Upper lobe of left lung (tissue), 4 donors: ENCODE results near the gene ARVCF.
A peak's percentile ranks its signal among the peaks of the same experiment; 100 is the strongest.

Source experiments
- POLR2A ChIP-seq, 4 donors: fragments of 450-650 bp; IDR thresholded peaks; one replicate each; pipeline ENCODE4 v1.5.1; 2016 to 2017; ENCODE audit warnings: antibody characterized with exemption in 4 of 4, mild to moderate bottlenecking in 2 of 4
- TF ChIP-seq, protein P1 (sequence below), 6 experiments: fragments of 450-650 bp in 4 of 6; fragments of 200-600 bp in 2 of 6; sonication (generic) in 2 of 6; IDR thresholded peaks; one replicate each; pipeline ENCODE4 v1.5.1; 2016 to 2019; ENCODE audit warnings: antibody characterized with exemption in 6 of 6

DNA sequence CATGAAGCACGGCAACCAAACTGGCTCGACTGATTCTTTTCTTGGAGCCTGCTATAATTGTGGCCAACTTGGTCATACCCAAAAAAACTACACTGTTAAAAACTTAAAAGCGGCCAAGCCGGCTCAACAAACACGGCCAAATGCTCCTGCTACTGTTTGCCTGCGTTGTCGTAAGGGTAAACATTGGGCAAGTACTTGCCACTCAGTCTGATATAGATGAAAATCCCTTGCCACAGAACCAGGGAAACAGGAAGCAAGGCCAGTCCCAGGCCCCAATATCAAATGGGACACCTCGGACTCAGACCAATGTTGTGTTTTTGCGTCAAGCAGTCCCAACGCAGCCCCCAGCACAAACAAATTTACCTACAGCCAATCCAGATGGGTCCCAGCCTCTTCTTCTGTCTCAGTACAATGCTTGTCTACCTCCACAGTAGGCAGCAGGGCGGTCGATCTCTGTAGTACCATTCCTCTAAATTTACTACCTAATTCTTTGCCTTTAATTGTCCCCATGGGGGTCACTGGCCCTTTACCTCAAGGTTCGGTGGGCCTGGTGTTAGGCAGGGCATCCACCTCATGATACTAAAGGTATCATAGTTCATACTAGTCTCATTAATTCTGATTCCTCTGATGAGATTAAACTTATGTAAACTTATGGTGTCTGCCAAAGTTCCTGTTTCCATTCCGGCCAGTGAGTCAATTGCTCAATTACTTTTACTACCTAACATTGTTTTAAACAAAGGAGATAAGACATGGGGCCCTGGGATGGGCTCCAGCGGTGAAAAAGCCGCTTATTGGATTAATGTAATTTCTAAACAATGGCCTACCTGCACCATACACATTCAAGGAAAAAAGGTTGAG is 78.8 kb downstream of the ARVCF start:
- TF ChIP-seq, protein P1, sequence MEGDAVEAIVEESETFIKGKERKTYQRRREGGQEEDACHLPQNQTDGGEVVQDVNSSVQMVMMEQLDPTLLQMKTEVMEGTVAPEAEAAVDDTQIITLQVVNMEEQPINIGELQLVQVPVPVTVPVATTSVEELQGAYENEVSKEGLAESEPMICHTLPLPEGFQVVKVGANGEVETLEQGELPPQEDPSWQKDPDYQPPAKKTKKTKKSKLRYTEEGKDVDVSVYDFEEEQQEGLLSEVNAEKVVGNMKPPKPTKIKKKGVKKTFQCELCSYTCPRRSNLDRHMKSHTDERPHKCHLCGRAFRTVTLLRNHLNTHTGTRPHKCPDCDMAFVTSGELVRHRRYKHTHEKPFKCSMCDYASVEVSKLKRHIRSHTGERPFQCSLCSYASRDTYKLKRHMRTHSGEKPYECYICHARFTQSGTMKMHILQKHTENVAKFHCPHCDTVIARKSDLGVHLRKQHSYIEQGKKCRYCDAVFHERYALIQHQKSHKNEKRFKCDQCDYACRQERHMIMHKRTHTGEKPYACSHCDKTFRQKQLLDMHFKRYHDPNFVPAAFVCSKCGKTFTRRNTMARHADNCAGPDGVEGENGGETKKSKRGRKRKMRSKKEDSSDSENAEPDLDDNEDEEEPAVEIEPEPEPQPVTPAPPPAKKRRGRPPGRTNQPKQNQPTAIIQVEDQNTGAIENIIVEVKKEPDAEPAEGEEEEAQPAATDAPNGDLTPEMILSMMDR (IDR thresholded peaks at IDR 0.05): no peak
- peak in 1 of 4 donors; percentile 32 for TF ChIP-seq POLR2A (IDR thresholded peaks at IDR 0.05)
